IPS DF 4.7 (cell line): ENCODE data around the gene IRF4.

Source experiments
- DNase-seq: peaks from one replicate; pipeline ENCODE4 v3.0.0-alpha.2; 2013; ENCODE audit warnings: low spot score; ENCODE audit errors: extremely low read depth

The IRF4 gene

GRCh38 chr6:443621-444159, 52.1 kb downstream of the IRF4 start:
- DNase-seq: no peak

DNA sequence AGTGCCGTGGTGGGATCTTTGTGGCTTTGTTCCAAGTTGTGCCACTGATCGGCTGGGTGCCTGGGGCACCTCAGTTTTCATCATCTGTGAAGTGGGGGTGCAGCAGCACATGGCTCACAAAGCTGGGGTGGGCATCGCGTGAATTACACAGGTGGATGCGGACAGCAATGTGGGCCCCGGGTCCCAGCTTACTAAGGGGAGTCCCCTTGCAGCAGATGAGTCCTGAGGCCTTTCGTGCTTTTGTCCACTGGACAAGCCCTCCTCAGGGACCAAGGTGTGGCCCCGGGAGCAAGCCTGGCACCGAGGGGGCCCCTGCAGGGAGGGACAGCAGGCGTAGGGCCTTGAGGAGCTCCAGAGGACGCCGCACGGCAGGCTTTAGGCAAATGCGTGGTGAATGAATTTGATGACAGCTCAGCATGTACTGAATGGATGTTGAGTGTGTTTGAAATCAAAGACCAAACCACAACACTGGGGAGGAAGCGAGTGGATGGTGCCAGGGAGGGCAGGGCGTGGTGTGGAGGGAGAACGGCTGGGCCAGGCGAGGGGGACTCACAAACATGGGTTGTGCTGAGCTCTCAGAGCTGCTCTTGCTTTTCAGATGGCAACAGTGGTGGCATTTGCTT, 53.2 kb downstream of the IRF4 start:
- no peak for DNase-seq

DNA sequence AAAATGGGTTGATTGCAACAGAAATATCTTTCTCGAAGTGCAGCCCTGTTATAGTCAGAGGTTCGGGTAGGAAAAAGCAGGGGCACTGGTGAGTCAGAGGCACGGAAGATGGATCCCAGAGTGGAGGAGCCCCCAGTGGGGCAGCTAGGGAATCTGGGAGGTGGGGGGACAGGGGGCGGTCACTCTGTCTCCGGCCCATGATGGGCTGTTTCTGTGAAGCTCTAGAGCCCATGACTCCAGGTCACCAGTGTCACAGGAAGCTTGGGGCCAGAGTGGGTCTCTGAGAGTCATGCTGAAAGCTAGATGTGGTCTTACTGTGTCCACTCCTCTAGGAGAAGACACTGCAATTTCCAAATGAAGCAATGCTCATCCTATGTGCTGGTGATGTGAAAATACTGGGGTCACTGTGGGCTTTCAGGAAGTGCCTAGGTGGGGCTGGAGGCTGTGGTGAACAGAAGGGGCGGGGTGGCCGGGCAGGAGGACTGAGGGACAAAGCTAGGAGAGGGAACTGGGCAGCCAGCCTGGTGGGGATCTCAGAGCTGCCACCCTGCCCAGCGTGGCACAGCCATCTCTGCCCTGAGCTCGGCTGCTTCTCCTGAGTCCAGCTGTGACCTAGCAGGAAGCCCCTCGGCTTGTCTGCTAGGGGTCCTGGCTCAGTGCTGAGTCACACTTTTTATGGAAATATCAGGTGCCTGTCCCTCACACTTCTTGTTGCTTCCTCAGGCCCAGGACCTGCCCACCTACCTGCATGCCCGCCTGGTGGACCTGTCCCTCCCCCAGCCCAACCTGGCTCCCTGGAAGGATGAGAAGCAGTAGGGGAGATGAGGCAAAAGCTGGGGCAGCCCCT, 54.2 kb downstream of the IRF4 start:
- no peak for DNase-seq

GRCh38 chr6:446418-447366, 55.1 kb downstream of the IRF4 start:
- DNase-seq: no peak

DNA sequence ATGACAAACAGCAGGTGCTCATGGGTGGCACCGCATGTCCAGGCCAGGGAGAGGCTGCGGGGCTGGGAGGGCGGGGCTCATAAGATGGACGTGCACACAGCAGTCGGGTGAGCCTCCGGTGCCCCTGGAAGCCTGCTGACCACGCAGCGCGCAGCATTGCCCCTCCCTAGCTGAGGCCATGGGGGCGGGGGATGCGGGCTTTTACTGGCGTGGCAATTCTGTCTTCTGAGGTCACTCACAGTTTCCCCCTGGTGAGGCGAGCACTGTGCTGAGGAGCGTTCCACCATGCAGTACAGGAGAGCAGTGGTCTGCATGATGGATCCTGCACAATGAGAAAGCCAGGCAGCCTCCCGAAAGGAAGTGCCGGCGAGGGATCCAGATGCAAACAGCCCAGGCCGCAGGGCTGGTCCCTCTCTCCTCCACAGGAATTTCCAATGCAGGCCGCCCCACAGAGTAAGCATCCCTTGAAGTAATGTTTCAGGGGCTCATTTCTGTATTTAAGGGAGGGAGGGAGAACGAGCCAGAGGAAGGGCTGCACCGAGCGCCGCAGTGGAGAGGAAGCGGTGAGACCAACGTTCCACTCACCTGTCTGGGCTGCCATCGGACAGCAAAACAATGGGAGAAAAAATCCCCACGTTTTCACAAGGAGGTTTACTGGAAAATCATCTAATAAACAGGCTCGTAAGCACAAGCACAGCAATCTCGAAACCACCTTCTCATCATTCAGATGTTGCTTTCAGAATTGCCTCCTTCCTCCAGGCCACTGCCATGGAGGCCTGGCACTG, 56.0 kb downstream of the IRF4 start:
- DNase-seq: no peak

- DNase-seq: no peak
Observed at GRCh38 chr6:448296-449056, 56.9 kb downstream of the IRF4 start.

DNA sequence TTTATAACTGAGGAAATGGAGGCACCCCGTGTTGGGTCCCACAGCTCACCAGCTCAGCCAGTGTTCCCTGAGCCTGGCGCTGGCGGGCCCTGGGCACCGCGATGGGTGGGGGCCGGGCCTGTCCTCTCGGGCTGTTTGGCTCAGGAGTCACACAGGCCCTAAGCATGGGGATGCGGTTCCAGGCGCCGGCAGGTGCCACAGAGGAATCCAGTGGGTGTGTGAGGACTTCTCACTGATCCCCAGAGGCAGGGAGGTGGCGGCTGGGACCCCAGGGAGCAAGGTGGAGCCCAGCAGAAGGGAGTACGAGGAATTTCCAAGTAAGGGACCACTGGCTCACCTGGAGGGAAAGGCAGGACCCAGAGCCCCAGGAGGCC, 57.5 kb downstream of the IRF4 start:
- no peak for DNase-seq

- no peak for DNase-seq
Observed at GRCh38 chr6:449486-450419, 58.2 kb downstream of the IRF4 start.

GRCh38 chr6:451336-451735, 59.8 kb downstream of the IRF4 start:
- no peak for DNase-seq

GRCh38 chr6:451847-452246, 60.3 kb downstream of the IRF4 start:
- DNase-seq: no peak

DNA sequence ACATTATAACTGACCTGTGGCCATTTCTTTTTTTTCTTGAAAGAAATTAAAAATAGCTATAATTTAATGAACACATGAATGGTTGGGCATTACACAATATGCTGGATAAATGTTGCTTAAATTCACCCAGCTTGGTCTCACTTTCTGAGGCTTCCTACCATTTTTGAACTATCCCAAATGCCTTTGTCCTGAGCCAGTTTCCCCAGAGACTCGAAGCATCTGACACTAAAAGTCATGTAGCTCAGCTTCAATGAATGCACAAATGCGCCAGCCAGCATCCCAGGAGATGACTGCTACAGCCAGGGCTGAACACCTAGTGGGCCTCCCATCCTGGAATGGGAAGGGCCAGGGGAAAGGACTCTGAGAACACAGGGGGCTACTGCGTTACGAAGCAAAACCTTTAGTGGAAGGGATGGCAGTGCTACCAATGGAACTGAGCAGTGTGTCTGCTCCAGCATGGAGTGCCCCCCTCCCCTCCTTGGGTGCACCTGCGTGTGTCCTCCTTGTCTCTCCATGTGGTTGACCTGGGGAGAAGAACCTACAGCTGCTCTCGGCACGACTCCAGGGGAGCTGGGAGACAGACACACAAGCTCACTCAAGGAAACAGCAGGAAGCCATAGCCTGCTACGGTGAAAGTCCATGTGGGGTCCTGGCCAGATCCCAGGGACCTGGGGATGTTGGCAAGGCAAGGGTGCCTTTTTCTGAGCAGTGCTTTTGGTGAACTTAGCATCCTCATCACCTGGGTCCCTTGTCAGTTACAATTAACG, 60.9 kb downstream of the IRF4 start:
- no peak for DNase-seq

- no peak for DNase-seq
Observed at GRCh38 chr6:453152-453551, 61.6 kb downstream of the IRF4 start.

- no peak for DNase-seq
Observed at GRCh38 chr6:454148-454991, 62.8 kb downstream of the IRF4 start.

DNA sequence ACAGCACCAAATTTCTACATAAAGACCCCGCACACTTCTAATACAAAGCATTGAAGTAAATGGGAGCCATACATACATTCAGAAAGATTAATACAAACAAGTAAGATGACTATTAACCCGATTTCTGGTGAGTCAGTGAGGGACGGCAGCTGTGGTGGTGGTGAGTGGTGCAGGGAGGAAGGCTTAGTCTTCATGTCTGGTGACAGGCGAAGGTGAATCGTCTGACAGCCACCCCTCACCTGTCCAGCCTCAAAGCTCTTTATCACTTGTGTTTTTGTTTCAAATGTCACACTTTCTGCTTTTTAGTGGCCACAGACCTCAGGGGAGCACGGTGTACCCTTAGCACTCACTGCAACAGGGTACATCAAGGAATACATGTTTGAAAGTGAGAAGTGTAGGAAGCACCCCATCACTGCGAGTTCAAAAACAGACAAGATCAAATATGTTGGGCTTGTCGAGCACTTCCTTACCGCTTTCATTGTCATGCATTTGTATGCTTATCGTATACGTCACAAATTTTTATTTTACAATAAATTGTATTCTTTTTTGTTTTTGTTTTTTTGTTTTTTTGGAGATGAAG, 63.5 kb downstream of the IRF4 start:
- DNase-seq: no peak

DNA sequence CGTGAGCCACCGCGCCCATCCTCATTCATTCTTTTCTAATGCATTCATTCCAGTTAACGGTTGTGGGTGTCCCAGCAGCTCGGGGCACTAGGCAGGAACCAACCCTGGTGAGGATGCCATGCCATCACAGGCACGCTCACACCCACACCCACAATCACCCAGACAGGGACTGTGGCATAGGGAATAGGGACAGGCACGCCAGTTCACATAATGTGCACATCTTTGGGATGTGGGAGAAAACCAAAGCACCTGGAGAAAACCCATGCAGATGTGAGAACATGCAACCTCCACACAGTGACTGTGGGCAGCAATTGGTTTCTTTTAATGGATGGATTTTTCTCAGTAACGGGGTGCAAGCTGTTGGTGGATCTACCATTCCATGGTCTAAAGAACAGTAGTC, 64.3 kb downstream of the IRF4 start:
- DNase-seq: no peak

DNA sequence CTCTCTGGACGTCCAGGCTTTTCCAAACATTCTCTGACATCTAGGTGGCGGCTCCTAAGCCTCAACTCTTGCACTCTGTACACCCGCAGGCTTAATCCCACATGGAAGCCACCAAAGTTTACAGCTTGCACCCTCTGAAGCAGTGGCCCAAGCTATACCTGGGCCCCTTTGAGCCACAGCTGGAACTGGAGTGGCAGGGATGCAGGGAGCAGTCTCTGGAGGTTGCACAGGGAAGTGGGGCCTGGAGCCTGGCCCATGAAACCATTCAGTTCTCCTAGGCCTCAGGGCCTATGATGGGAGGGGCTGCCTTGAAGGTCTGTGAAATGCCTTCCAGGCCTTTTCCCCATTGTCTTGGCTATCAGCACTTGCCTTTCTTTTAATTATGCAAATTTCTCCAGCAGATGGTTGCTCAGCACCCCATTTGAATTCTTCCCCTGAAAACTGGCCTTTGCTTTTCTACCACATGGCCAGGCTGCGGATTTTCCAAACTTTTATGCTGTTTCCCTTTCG, 64.9 kb downstream of the IRF4 start:
- DNase-seq: no peak

GRCh38 chr6:456887-457286, 65.3 kb downstream of the IRF4 start:
- no peak for DNase-seq
